NCI-H82 treated with DMSO at 0.1 percent for 48 hours (cell line): ENCODE data around the gene GPR107.

ENCODE experiments used
- DNase-seq: peaks from one replicate; lab custom pipeline; 2025; ENCODE audit not compliant: unreplicated experiment; lab: John Stamatoyannopoulos, UW

GPR107 gene

GRCh38 chr9:130179331-130179907 lies 125.7 kb downstream of the GPR107 start:
- DNase-seq: no peak

GRCh38 chr9:130180516-130180915 lies 126.8 kb downstream of the GPR107 start:
- DNase-seq: no peak

GRCh38 chr9:130181678-130182380 lies 128.1 kb downstream of the GPR107 start:
- DNase-seq: no peak

GRCh38 chr9:130182381-130182909 lies 128.7 kb downstream of the GPR107 start:
- DNase-seq: no peak

DNA sequence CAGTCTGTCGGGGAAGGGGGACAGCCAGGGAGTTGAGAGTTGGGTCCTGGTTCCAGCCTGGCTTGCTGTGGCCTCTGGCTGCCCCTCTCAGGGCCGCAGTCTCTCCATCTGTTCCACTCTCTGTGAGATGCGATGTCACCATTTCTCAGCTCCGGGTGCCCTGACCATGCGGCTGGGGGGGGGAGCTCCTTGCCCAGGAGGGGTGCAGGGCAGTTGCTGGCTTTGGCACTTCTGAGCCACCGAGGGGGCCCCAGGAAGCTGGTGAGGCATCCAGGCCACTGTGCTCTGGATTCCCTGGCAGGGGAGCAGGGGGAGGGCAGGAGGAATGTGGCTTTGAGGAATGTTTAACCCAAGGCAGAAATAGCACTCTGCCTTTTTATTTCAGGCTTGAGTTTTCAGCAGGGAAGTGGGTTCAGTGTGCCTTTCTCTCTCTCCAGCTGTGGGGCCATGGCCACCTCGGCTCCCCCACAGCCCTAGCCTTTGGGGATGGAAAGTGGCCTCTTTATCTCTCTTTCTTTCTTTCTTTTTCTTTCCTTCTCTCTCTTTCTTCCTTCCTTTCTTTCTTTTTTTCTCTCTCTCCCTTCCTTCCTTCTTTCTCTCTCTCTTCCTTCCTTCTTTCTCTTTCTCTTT lies 129.5 kb downstream of the GPR107 start:
- DNase-seq: no peak

DNA sequence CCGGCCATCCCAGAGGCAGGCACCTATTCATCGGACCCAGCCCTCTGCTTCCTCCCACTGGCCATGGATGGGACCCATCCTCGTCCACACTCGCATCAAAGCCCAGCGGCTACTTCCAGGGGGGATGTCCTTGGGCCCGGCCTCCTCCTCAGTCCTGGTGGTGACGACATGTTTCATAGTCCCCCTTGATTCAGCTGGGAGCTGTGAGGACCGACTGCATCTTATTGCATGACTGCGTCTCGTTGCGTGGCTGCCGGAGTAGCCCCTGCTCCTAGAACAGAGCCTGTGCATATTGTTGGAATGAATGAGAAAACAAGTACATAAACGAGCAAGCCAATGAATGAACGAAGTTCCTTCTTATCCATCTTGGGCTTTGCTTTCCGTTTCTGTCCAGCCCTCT lies 131.3 kb downstream of the GPR107 start:
- no peak for DNase-seq

DNA sequence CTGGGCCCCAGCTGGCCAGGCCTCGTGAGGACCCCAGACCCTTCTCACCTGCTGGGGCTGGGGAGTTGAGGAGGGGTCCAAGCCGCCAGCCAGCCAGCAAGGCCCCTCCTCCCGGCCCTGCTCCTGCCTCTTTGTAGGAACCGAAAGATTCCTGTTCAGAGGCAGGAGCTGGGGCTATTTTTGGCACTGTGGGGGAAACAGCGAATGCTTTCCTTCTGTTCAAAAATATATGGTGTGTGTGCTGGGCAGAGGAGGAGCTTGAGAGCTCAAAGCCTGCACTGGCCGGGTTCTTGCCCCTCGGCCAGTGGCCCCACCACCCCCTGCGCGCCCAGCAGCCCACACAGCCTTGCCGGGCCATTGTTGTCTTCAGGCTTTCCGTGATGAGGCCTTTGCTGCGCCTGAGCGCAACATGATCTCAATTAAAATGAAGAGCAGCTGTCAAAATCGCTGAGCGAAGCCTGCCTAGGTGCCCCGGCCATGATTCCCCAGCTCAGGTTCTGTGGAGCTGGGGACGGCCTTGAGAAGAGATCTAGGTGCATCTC lies 131.9 kb downstream of the GPR107 start:
- DNase-seq: no peak

DNA sequence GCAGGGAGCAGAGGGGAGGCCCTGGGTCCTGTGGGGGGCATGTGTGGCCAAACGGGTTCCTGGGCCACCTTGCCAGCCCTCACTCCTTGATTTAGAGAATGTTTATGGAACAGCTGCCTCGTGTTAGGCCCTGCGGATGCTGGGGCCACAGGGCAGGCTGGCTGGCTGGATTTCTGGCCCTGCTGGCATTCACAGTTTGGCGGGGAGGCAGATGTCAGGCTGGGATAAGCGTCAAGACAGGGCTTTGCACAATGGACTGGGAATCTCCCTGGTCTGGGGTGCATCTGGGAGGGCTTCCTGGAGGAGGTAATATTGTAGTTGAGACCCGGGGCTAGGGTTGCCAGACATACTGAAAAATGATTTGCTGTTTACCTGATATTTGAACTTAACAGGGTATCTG lies 132.3 kb downstream of the GPR107 start:
- no peak for DNase-seq

- DNase-seq: no peak
Measured at GRCh38 chr9:130186839-130187522, 133.3 kb downstream of the GPR107 start.

DNA sequence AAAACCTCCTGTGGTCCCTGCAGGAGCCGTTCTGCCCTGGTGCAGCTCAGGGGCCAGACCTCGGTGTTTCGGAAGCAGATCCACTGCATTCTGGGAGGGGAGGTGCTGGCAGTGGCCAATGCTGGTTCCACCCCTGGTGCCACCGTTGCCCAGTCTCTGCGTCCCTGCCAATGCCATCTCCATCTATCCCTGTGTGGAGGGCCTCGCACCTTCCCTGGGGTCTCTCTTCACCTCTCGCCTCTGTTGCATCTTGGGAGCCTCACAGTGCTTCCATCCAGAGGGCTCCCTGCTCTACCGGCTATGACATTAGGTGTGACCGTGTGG lies 133.8 kb downstream of the GPR107 start:
- DNase-seq: no peak

- DNase-seq: no peak
Measured at GRCh38 chr9:130188860-130189481, 135.3 kb downstream of the GPR107 start.
